H1 (cell line): Measurements from ENCODE around the gene OMP. TPM values are rescaled to one million over a fixed set of nuclear protein-coding genes. Genes with fewer than 3 reads are reported as not detected.

Experiments used
- CTCF ChIA-PET: fragments of 300-600 bp; sonication (Branson Sonifier 250); formaldehyde crosslinking; loops from one replicate; lab custom pipeline; 2021; ENCODE audit not compliant: partially characterized antibody; lab: Charles Lee
- POLR2A ChIA-PET: fragments of 300-600 bp; sonication (Branson Sonifier 250); formaldehyde crosslinking; loops from one replicate; lab custom pipeline; 2021; ENCODE audit warnings: inconsistent platforms; ENCODE audit not compliant: partially characterized antibody; lab: Charles Lee
- DNase-seq, 2 experiments: peaks; one replicate each; pipeline versions ENCODE4 v3.0.0 to v3.0.0-alpha.2; 2010 to 2022; ENCODE audit warnings: low spot score in 2 of 2, low read depth in 1 of 2, mixed read lengths in 1 of 2
- FAIRE-seq: peaks from 2 replicates; lab custom pipeline; 2011; peaks lifted over from hg19 to GRCh38; lab: Jason Lieb, UNC
- H2AFZ ChIP-seq: 2 replicates; pipeline ENCODE4 v1.8.1; 2012; ENCODE audit warnings: low read length, inconsistent platforms
- H2AK5ac ChIP-seq: 2 replicates; pipeline ENCODE4 v1.6.1; 2013; ENCODE audit warnings: low read depth, low read length
- H2BK120ac ChIP-seq: replicated peaks from 2 replicates; pipeline ENCODE3; 2013; ENCODE audit warnings: low read depth, low read length, inconsistent platforms
- H2BK12ac ChIP-seq: 2 replicates; pipeline ENCODE4 v1.6.1; 2013; ENCODE audit warnings: low read depth, low read length
- H2BK15ac ChIP-seq: 2 replicates; pipeline ENCODE4 v1.6.1; 2013; ENCODE audit warnings: low read length
- H2BK20ac ChIP-seq: 2 replicates; pipeline ENCODE4 v1.6.1; 2013; ENCODE audit warnings: low read length
- H2BK5ac ChIP-seq: 2 replicates; pipeline ENCODE4 v1.6.1; 2013; ENCODE audit warnings: low read depth, low read length
- H3K14ac ChIP-seq: 2 replicates; pipeline ENCODE4 v1.6.1; 2013; ENCODE audit warnings: inconsistent platforms; ENCODE audit not compliant: insufficient read length
- H3K18ac ChIP-seq: 2 replicates; pipeline ENCODE4 v1.6.1; 2013; ENCODE audit warnings: low read length; ENCODE audit errors: extremely low read depth
- H3K23ac ChIP-seq: 2 replicates; pipeline ENCODE4 v1.6.1; 2013; ENCODE audit warnings: inconsistent platforms; ENCODE audit not compliant: insufficient read length
- H3K23me2 ChIP-seq: 2 replicates; pipeline ENCODE4 v1.6.1; 2013; ENCODE audit warnings: low read depth, low read length
- H3K27ac ChIP-seq: 2 replicates; pipeline ENCODE4 v1.6.1; 2011; ENCODE audit warnings: low read depth, low read length, inconsistent platforms
- H3K27me3 ChIP-seq, 4 experiments: replicated peaks in 1 of 4; 1 replicate in 1 of 4; 2 replicates in 3 of 4; pipeline versions ENCODE4 v1.6.1 to v1.8.1; 2011 to 2013; ENCODE audit warnings: low read length in 3 of 4, mild to moderate bottlenecking in 3 of 4, inconsistent platforms in 2 of 4, mixed read lengths in 2 of 4, moderate library complexity in 1 of 4; ENCODE audit not compliant: control insufficient read depth in 3 of 4, insufficient read depth in 3 of 4; ENCODE audit errors: extremely low read depth in 1 of 4
- H3K36me3 ChIP-seq, 4 experiments: 2 replicates each; pipeline versions ENCODE4 v1.6.1 to v1.8.1; 2011 to 2013; ENCODE audit warnings: mild to moderate bottlenecking in 4 of 4, low read length in 3 of 4, moderate library complexity in 2 of 4, control low read depth in 1 of 4, inconsistent platforms in 1 of 4; ENCODE audit not compliant: insufficient read depth in 4 of 4, control insufficient read depth in 2 of 4
- H3K4ac ChIP-seq: replicated peaks from 2 replicates; pipeline ENCODE3; 2013; ENCODE audit warnings: low read length, low read depth, mixed read lengths, inconsistent platforms; ENCODE audit not compliant: insufficient read length
- H3K4me1 ChIP-seq, 4 experiments: replicated peaks in 1 of 4; 1 replicate in 1 of 4; 2 replicates in 3 of 4; pipeline versions ENCODE4 v1.6.1 to v1.8.1; 2011 to 2013; ENCODE audit warnings: low read length in 3 of 4, inconsistent platforms in 2 of 4, mixed read lengths in 1 of 4; ENCODE audit not compliant: insufficient read depth in 4 of 4, control insufficient read depth in 3 of 4
- H3K4me2 ChIP-seq, 2 experiments: 2 replicates each; pipeline versions ENCODE4 v1.6.1 to v1.8.1; 2011 to 2013; ENCODE audit warnings: low read depth in 2 of 2, low read length in 2 of 2, control low read depth in 1 of 2, inconsistent platforms in 1 of 2, mild to moderate bottlenecking in 1 of 2; ENCODE audit not compliant: insufficient read depth in 1 of 2
- H3K4me3 ChIP-seq, 4 experiments: fragments of 200-600, 300-600 bp in 1 of 4; sonication (generic), shearing (Covaris generic), sonication (Bioruptor Twin) in 1 of 4; 2 replicates each; pipeline versions ENCODE4 v1.5.1 to v1.8.1; 2011 to 2016; ENCODE audit warnings: low read length in 4 of 4, low read depth in 3 of 4, control low read depth in 2 of 4, inconsistent platforms in 2 of 4, mild to moderate bottlenecking in 2 of 4, mixed read lengths in 1 of 4, moderate library complexity in 1 of 4; ENCODE audit not compliant: insufficient read depth in 2 of 4; ENCODE audit errors: extremely low read depth in 1 of 4
- H3K56ac ChIP-seq: replicated peaks from 2 replicates; pipeline ENCODE3; 2013; ENCODE audit warnings: low read depth, mild to moderate bottlenecking, mixed read lengths, low read length, inconsistent platforms; ENCODE audit not compliant: insufficient read length
- H3K79me1 ChIP-seq: 2 replicates; pipeline ENCODE4 v1.6.1; 2013; ENCODE audit warnings: low read depth, low read length, control low read depth
- H3K79me2 ChIP-seq, 2 experiments: 2 replicates each; pipeline versions ENCODE4 v1.6.1 to v1.8.1; 2012 to 2013; ENCODE audit warnings: low read length in 2 of 2, mild to moderate bottlenecking in 2 of 2, inconsistent platforms in 1 of 2; ENCODE audit not compliant: insufficient read depth in 2 of 2, control insufficient read depth in 1 of 2
- H3K9ac ChIP-seq, 4 experiments: replicated peaks in 1 of 4; 1 replicate in 1 of 4; 2 replicates in 3 of 4; pipeline versions ENCODE4 v1.6.1 to v1.8.1; 2011 to 2013; ENCODE audit warnings: low read depth in 3 of 4, low read length in 3 of 4, control low read depth in 2 of 4, mild to moderate bottlenecking in 2 of 4, moderate library complexity in 2 of 4, inconsistent platforms in 1 of 4; ENCODE audit errors: extremely low read depth in 1 of 4
- H3K9me3 ChIP-seq, 2 experiments: 2 replicates each; pipeline versions ENCODE4 v1.6.1 to v1.8.1; 2012 to 2013; ENCODE audit warnings: mild to moderate bottlenecking in 2 of 2, moderate library complexity in 2 of 2, control low read depth in 1 of 2, inconsistent platforms in 1 of 2, low read depth in 1 of 2, low read length in 1 of 2, mixed read lengths in 1 of 2; ENCODE audit not compliant: insufficient read depth in 2 of 2
- H4K20me1 ChIP-seq, 2 experiments: replicated peaks in 1 of 2; 2 replicates each; pipeline versions ENCODE3 to v1.8.1; 2011 to 2013; ENCODE audit warnings: inconsistent platforms in 2 of 2, low read length in 2 of 2, mild to moderate bottlenecking in 1 of 2; ENCODE audit not compliant: insufficient read depth in 2 of 2, control insufficient read depth in 1 of 2
- H4K5ac ChIP-seq: 2 replicates; pipeline ENCODE4 v1.6.1; 2013; ENCODE audit warnings: low read length, low read depth, mixed read lengths, inconsistent platforms; ENCODE audit not compliant: insufficient read length
- H4K8ac ChIP-seq: 2 replicates; pipeline ENCODE4 v1.8.0; 2013; ENCODE audit warnings: mild to moderate bottlenecking, moderate library complexity, low read length, inconsistent platforms; ENCODE audit not compliant: insufficient read depth; ENCODE audit errors: extremely low read depth
- H4K91ac ChIP-seq: replicated peaks from 2 replicates; pipeline ENCODE3; 2013; ENCODE audit warnings: low read length, mixed read lengths, inconsistent platforms; ENCODE audit not compliant: insufficient read length
- CBX5 ChIP-seq: fragments of 300-800, 300-1000 bp; sonication (generic); IDR thresholded peaks from 2 replicates; pipeline ENCODE4 v1.7.1; 2016; ENCODE audit warnings: antibody characterized with exemption, low read length, low read depth
- CREB1 ChIP-seq: IDR thresholded peaks from 2 replicates; pipeline ENCODE4 v1.6.1; 2012; ENCODE audit warnings: inconsistent platforms
- GTF2F1 ChIP-seq: IDR thresholded peaks from 2 replicates; pipeline ENCODE4 v1.6.1; 2012; ENCODE audit warnings: low read depth, low read length, improper control_type of control experiment, borderline replicate concordance
- KDM5A ChIP-seq: fragments of 200-600 bp; IDR thresholded peaks from 2 replicates; pipeline ENCODE4 v1.7.1; 2012; ENCODE audit warnings: mild to moderate bottlenecking, low read length, inconsistent platforms, mixed read lengths
- MAFK ChIP-seq: IDR thresholded peaks from 2 replicates; pipeline ENCODE4 v1.6.1; 2012; ENCODE audit warnings: low read depth, mild to moderate bottlenecking, improper control_type of control experiment, low read length
- NRF1 ChIP-seq: IDR thresholded peaks from 2 replicates; pipeline ENCODE4 v1.6.1; 2011; ENCODE audit warnings: mild to moderate bottlenecking, low read depth, low read length, improper control_type of control experiment
- POLR2A ChIP-seq, 2 experiments: IDR thresholded peaks; 1 replicate in 1 of 2; 2 replicates in 1 of 2; pipeline ENCODE4 v1.6.1; 2011; ENCODE audit warnings: low read depth in 2 of 2, low read length in 2 of 2, mild to moderate bottlenecking in 2 of 2; ENCODE audit errors: control extremely low read depth in 1 of 2
- POLR2AphosphoS5 ChIP-seq: IDR thresholded peaks from 2 replicates; pipeline ENCODE4 v1.6.1; 2011; ENCODE audit warnings: low read depth, low read length
- RAD21 ChIP-seq, 2 experiments: IDR thresholded peaks in 1 of 2; conservative IDR thresholded peaks in 1 of 2; 2 replicates each; pipeline ENCODE4 v1.6.1; 2011; ENCODE audit warnings: low read depth in 2 of 2, low read length in 2 of 2, improper control_type of control experiment in 1 of 2, inconsistent platforms in 1 of 2, mild to moderate bottlenecking in 1 of 2, moderate library complexity in 1 of 2
- RBBP5 ChIP-seq: IDR thresholded peaks from 2 replicates; pipeline ENCODE4 v1.7.1; 2012; ENCODE audit warnings: low read depth, mild to moderate bottlenecking, inconsistent platforms, low read length, moderate library complexity, borderline replicate concordance
- SIX5 ChIP-seq: IDR thresholded peaks from 2 replicates; pipeline ENCODE4 v1.6.1; 2011; ENCODE audit warnings: mild to moderate bottlenecking, low read depth, low read length
- SRF ChIP-seq: IDR thresholded peaks from 2 replicates; pipeline ENCODE4 v1.6.1; 2011; ENCODE audit warnings: mild to moderate bottlenecking, low read depth, low read length, moderate library complexity
- TBP ChIP-seq: IDR thresholded peaks from 2 replicates; pipeline ENCODE4 v1.6.1; 2011; ENCODE audit warnings: low read depth, low read length, improper control_type of control experiment
- ZNF274 ChIP-seq: IDR thresholded peaks from 2 replicates; pipeline ENCODE4 v1.7.0; 2012; ENCODE audit warnings: low read length, borderline replicate concordance; ENCODE audit errors: extremely low read depth
- WGBS, 2 experiments: shearing (Covaris generic) in 1 of 2; methylation state at CpG; one replicate each; pipeline versions ENCODE4 v1.1.6 to v1.1.7; 2013 to 2015; ENCODE audit warnings: low lambda C conversion rate in 2 of 2, mixed read lengths in 2 of 2, inconsistent platforms in 1 of 2, low coverage in 1 of 2, missing lambda C conversion rate in 1 of 2; ENCODE audit not compliant: insufficient replicate concordance in 2 of 2, insufficient coverage in 1 of 2, insufficient read length in 1 of 2; ENCODE audit errors: extremely low coverage in 1 of 2, missing lambda C conversion rate in 1 of 2; 5-methylcytosine and 5-hydroxymethylcytosine counted together
- polyA plus RNA-seq, 7 experiments: library from polyadenylated mRNA; depleted of rRNA in 3 of 7; stranded (reverse) in 5 of 7; unstranded in 2 of 7; fragments of >200 nt in 5 of 7; fragments of 200-250 nt in 2 of 7; gene quantifications; 1 replicate in 5 of 7; 2 replicates in 1 of 7; 4 replicates in 1 of 7; pipeline versions ENCODE4 v1.2.1 to v1.2.3, GENCODE V29; 2011 to 2013; ENCODE audit warnings: missing spikeins in 2 of 7, mixed read lengths in 2 of 7
- total RNA-seq: library from RNA; stranded (reverse); fragmentation: NEBNext Ultra II Directional; extraction: Animal tissue kit (Norgen Biotek cat#: 25700); gene quantifications from 2 replicates; pipeline ENCODE4 v1.2.1, GENCODE V29; 2021

Gene OMP
- total and polyA plus RNA-seq, 2 of the 8 experiments (the other 6 are each of a cell fraction or from before 2014, with no cell fraction given): not detected

DNA sequence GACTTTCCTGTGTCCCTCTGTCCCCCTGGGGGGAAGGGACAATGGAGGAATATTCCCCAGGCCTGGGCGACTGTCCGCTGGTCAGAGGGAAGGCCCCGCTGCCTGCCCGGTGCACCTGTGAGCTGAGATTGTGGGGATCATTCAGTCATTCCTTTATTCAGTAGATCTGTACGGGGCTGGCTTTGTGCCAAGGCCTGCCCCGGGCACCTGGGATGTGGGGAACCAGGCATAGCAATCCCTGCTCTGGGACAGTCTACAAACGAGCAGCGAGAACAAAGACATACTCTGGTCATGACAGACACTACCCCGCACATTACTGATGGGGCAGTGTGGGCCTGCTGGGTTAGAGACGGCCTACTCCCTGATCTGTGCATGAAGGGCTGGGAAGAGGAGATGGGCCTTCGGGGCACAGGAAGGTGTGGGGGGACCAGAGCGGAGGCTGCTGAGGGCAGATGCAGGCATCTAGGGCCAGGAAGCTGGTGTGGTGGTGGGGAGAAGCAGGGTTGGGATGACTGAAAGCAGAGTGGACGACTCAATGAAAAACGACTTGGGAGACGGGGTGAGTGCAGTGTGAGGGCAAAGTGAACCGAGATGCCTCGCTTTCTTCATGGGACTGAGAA is 23.6 kb downstream of the OMP start:
- FAIRE-seq (no peak), DNase-seq (no peak)
- H2AFZ ChIP-seq: no peak overlapping the region
- H3K79me1 ChIP-seq: no peaks in the 10 kb centered on the region
- H3K14ac ChIP-seq: no peak overlapping the region
- H3K23ac ChIP-seq: no peak overlapping the region
- H2AK5ac ChIP-seq: no peak overlapping the region
- H3K4me3 ChIP-seq: no peak overlapping the region; a peak in 1 of 8 replicates
- peak overlapping the region; percentile 66 for H4K91ac ChIP-seq
- 88% methylated on average over 17 of the region's 17 CpGs; no CpG with 5 or more reads in 1 of the 2 experiments for WGBS, 2 experiments
- no peak overlapping the region for H3K56ac ChIP-seq
- H3K4me1 ChIP-seq: peaks cover 4 to 15% (median 9%) of the 10 kb centered on the region in 4 experiments
- H3K27ac ChIP-seq: no peak overlapping the region
- no peak overlapping the region for H2BK5ac ChIP-seq
- H3K4me2 ChIP-seq: peak overlapping the region; percentile 32 to 82
- no peaks in the 10 kb centered on the region for H4K20me1 ChIP-seq
- no peaks in the 10 kb centered on the region for H3K9me3 ChIP-seq
- no peaks in the 10 kb centered on the region for H3K36me3 ChIP-seq
- ChIA-PET CTCF (interaction anchor here (0.5 to 13.9 kb wide), 30 partner anchors 10 to 493 kb away, joined by 3 to 248 read pairs (median 12); no protein-coding TSS in a partner anchor), POLR2A (interaction anchor here (1.5 to 2.7 kb wide), 3 partner anchors 18 to 61 kb away, joined by 3 to 8 read pairs (median 6); no protein-coding TSS in a partner anchor)
- H3K23me2 ChIP-seq: 0 out of 2 replicates have a peak, but pooled peaks cover 6% of the 10 kb centered on the region
- peak overlapping the region; percentile 56; the same call in 1 of the 2 replicates for H2BK12ac ChIP-seq
- no peak overlapping the region for H2BK20ac ChIP-seq
- H3K18ac ChIP-seq: no peak overlapping the region
- H3K79me2 ChIP-seq: no peaks in the 10 kb centered on the region
- 0 out of 2 replicates have a peak overlapping the region, but pooled peaks have one; percentile 84 for H4K8ac ChIP-seq
- H4K5ac ChIP-seq: no peak overlapping the region
- H2BK120ac ChIP-seq: no peak overlapping the region
- peaks cover 0 to 2% (median 0%) of the 10 kb centered on the region in 4 experiments; a peak in 1 of 7 replicates for H3K27me3 ChIP-seq
- H3K4ac ChIP-seq: no peak overlapping the region
- 0 out of 2 replicates have a peak overlapping the region, but pooled peaks have one; percentile 97 for H2BK15ac ChIP-seq
- H3K9ac ChIP-seq: no peak overlapping the region
- TF ChIP-seq MAFK (no peak), POLR2A (IDR thresholded peaks at IDR 0.05; ENCODE audit: control extremely low read depth in 1 of 2, low read depth in 2 of 2, low read length in 2 of 2) (no peak), RAD21 (IDR thresholded peaks at IDR 0.05 in 1 of 2, conservative IDR thresholded peaks at IDR 0.05 in 1 of 2; ENCODE audit: low read depth in 2 of 2, low read length in 2 of 2) (no peak), CBX5 (no peak), GTF2F1 (no peak), TBP (no peak), ZNF274 (no peak), POLR2AphosphoS5 (no peak), SIX5 (no peak), KDM5A (no peak), CREB1 (no peak), RBBP5 (no peak), SRF (no peak), NRF1 (no peak)
